Ishikawa (cell line): ENCODE results near the gene MSMB.

ENCODE experiments used
- CREB1 ChIP-seq: IDR thresholded peaks from 2 replicates; pipeline ENCODE4 v1.6.1; 2012; ENCODE audit warnings: low read depth
- EGR1 ChIP-seq: IDR thresholded peaks from 2 replicates; pipeline ENCODE4 v1.6.1; 2012
- EP300 ChIP-seq: IDR thresholded peaks from 2 replicates; pipeline ENCODE4 v1.6.1; 2012; ENCODE audit warnings: borderline replicate concordance
- MAX ChIP-seq: IDR thresholded peaks from 2 replicates; pipeline ENCODE4 v1.6.1; 2012
- RAD21 ChIP-seq: IDR thresholded peaks from 2 replicates; pipeline ENCODE4 v1.6.1; 2012; ENCODE audit warnings: low read depth
- REST ChIP-seq: IDR thresholded peaks from 2 replicates; pipeline ENCODE4 v1.6.1; 2012; ENCODE audit warnings: low read depth, mild to moderate bottlenecking
- TCF12 ChIP-seq: IDR thresholded peaks from 2 replicates; pipeline ENCODE4 v1.6.1; 2012; ENCODE audit warnings: low read depth

- TF ChIP-seq RAD21: no peak
- no peak for TF ChIP-seq MAX
- TF ChIP-seq EP300: no peak
- TF ChIP-seq TCF12: no peak
- TF ChIP-seq REST: no peak
- no peak for TF ChIP-seq CREB1
- no peak for TF ChIP-seq EGR1
Measured at GRCh38 chr10:46077731-46078413, 31.8 kb upstream of the MSMB start.
